Limb (tissue), 2 donors: Measurements from ENCODE around the gene AGMAT.

ENCODE experiments used
- DNase-seq, 2 donors: peaks; one replicate each; pipeline ENCODE4 v3.0.0-alpha.2; 2016; ENCODE audit errors: extremely low spot score in 2 of 2

Gene AGMAT

DNA sequence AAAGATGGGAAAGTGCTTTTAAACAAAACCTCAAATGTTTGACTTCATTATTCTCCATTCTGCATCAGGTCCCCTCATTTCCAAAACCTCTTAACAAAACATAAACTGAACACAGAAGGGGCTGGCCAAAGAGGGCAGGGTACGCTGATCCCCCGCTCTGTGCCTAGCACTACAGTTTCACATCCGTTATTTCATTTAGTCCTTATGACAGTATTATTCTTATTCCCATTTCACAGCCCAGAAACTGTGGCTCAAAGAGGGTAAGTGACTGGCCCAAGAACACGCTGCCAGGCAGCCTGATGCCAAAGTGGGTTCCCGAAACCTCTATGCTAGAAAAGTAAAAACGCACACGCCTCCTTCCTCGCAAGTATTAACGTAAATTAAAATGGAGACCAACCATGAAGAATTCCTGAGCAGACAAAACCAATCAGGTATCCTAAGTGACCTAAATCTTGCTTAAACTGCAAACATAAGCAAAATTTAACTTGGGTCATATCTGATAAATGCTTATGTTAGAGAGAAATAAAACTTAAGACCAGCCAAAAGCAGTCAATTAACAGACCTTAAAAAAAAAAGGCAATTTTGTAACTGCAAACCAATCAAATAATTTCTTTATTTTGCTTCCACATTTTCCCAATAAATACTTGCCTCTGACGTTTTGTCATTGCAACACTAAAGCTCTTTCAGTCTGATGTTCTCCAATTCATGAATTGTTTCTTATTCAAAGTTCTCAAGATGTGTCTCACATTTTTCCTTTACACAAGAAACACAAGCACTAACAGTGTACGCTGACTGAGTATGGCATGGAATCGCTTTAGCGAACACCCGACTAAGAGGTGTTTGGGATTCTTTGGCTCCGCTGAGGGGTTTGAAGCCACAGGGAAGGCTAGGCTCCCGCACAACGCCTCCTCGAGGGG lies 61.5 kb downstream of the AGMAT start:
- peak in 1 of 2 donors; percentile 44 for DNase-seq

DNA sequence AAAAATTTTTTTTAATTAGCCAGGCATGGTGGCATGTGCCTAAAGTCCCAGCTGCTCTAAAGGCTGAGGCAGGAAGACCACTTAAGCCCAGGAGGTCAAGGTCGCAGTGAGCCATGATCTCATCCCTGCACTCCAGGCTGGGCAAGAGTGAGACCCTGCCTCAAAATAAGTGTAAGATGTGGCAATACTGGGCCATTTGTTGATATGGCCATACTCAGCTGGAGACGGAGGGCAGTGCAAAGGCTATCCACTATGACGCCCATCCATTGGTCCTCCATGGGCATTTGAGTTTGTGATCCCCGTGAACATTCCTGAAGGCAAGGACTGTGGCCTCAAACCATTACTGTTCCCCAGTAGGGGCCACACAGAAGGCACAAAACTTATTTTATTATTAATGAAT lies 62.3 kb downstream of the AGMAT start:
- no peak for DNase-seq
